HG03565 (cell line): ENCODE measurements around the gene ME3.

Source experiments
- ATAC-seq: cut with Tn5 transposase; IDR thresholded peaks from one replicate; pipeline ENCODE4 v1.9.1; 2021; ENCODE audit warnings: mild to moderate bottlenecking, moderate library complexity; ENCODE audit not compliant: unreplicated experiment

ME3 gene

GRCh38 chr11:86589856-86590589 lies 82.4 kb downstream of the ME3 start:
- ATAC-seq = no peak

GRCh38 chr11:86589204-86589603 lies 83.2 kb downstream of the ME3 start:
- ATAC-seq = no peak

GRCh38 chr11:86588566-86589090 lies 83.8 kb downstream of the ME3 start:
- ATAC-seq = no peak

- no peak for ATAC-seq
These were observed 84.9 kb downstream of the ME3 start for GRCh38 chr11:86587264-86588193.

- no peak for ATAC-seq
These were observed 86.1 kb downstream of the ME3 start for GRCh38 chr11:86586307-86586706.

- no peak for ATAC-seq
These were observed 89.5 kb downstream of the ME3 start for GRCh38 chr11:86582898-86583297.

- no peak for ATAC-seq
These were observed 91.9 kb downstream of the ME3 start for GRCh38 chr11:86580535-86580934.

GRCh38 chr11:86579406-86579731 lies 93.0 kb downstream of the ME3 start:
- ATAC-seq = no peak

GRCh38 chr11:86578727-86579405 lies 93.5 kb downstream of the ME3 start:
- ATAC-seq = no peak

- ATAC-seq = no peak
These were observed 94.5 kb downstream of the ME3 start for GRCh38 chr11:86577644-86578636.

- no peak for ATAC-seq
These were observed 95.3 kb downstream of the ME3 start for GRCh38 chr11:86576946-86577624.

GRCh38 chr11:86575927-86576326 lies 96.5 kb downstream of the ME3 start:
- no peak for ATAC-seq

GRCh38 chr11:86575208-86575855 lies 97.1 kb downstream of the ME3 start:
- no peak for ATAC-seq

- ATAC-seq = no peak
These were observed 97.8 kb downstream of the ME3 start for GRCh38 chr11:86574493-86575207.

GRCh38 chr11:86571273-86571948 lies 101.0 kb downstream of the ME3 start:
- ATAC-seq = no peak

- ATAC-seq = no peak
These were observed 102.0 kb downstream of the ME3 start for GRCh38 chr11:86570451-86570850.

GRCh38 chr11:86570020-86570419 lies 102.4 kb downstream of the ME3 start:
- no peak for ATAC-seq

- no peak for ATAC-seq
These were observed 103.3 kb downstream of the ME3 start for GRCh38 chr11:86569109-86569508.
